Small intestine (tissue), 7 donors: ENCODE results near the gene EEF1A2. TPM values are rescaled to one million over a fixed set of nuclear protein-coding genes. Genes with fewer than 3 reads are reported as not detected.

Experiments used
- DNase-seq, 2 donors: peaks; one replicate each; pipeline versions ENCODE4 v3.0.0 to v3.0.0-alpha.2; 2013
- FAIRE-seq: peaks from 2 replicates; lab custom pipeline; 2012; peaks lifted over from hg19 to GRCh38; lab: Jason Lieb, UNC
- H3K27ac ChIP-seq, 3 donors: one replicate each; pipeline ENCODE4 v1.5.1; 2013; ENCODE audit warnings: low read length in 2 of 3, mild to moderate bottlenecking in 2 of 3, control low read depth in 1 of 3, inconsistent platforms in 1 of 3, low read depth in 1 of 3, moderate library complexity in 1 of 3
- H3K27me3 ChIP-seq, 3 donors: one replicate each; pipeline ENCODE4 v1.6.1; 2013; ENCODE audit warnings: low read length in 3 of 3, inconsistent platforms in 1 of 3; ENCODE audit not compliant: control insufficient read depth in 3 of 3, insufficient read depth in 3 of 3
- H3K36me3 ChIP-seq, 3 donors: one replicate each; pipeline ENCODE4 v1.6.1; 2013; ENCODE audit warnings: low read length in 3 of 3, inconsistent platforms in 1 of 3, low read depth in 1 of 3, mild to moderate bottlenecking in 1 of 3, moderate library complexity in 1 of 3; ENCODE audit not compliant: control insufficient read depth in 3 of 3, insufficient read depth in 2 of 3
- H3K4me1 ChIP-seq, 3 donors: one replicate each; pipeline ENCODE4 v1.6.1; 2013; ENCODE audit warnings: low read length in 2 of 3, inconsistent platforms in 1 of 3, low read depth in 1 of 3, mild to moderate bottlenecking in 1 of 3, moderate library complexity in 1 of 3; ENCODE audit not compliant: control insufficient read depth in 3 of 3, insufficient read depth in 2 of 3
- H3K4me3 ChIP-seq, 3 donors: one replicate each; pipeline ENCODE4 v1.5.1; 2013; ENCODE audit warnings: low read length in 3 of 3, control low read depth in 1 of 3, inconsistent platforms in 1 of 3, low read depth in 1 of 3, mild to moderate bottlenecking in 1 of 3, moderate library complexity in 1 of 3
- H3K9me3 ChIP-seq, 2 donors: one replicate each; pipeline ENCODE4 v1.6.1; 2013; ENCODE audit warnings: low read depth in 1 of 2, low read length in 1 of 2; ENCODE audit not compliant: control insufficient read depth in 2 of 2, insufficient read depth in 1 of 2
- WGBS, 3 donors: extraction: QIAGEN DNeasy Blood & Tissue Kit; methylation state at CpG; one replicate each; pipeline ENCODE4 v1.1.7; 2013; 5-methylcytosine and 5-hydroxymethylcytosine counted together
- polyA plus RNA-seq, 4 donors: library from polyadenylated mRNA; stranded (reverse) in 3 of 4; unstranded in 1 of 4; fragments of 200-250 nt in 3 of 4; fragments of 120-200 nt in 1 of 4; gene quantifications; one replicate each; pipeline versions ENCODE4 v1.2.1 to v1.2.3, GENCODE V29; 2013
- donor health status: healthy with polysubstance abuse.
- donor health status: control.
- donor health status: control.
- donor health status: Bipolar disorder and iron deficiency.
- donor health status: healthy.

EEF1A2 gene
- polyA plus RNA-seq, 4 donors = 3.1 to 18.6 (median 9.7) TPM

GRCh38 chr20:63529861-63530787 lies 31.2 kb upstream of the EEF1A2 start:
- Histone ChIP-seq H3K9me3 (no peaks in the 10 kb centered on the region), H3K4me3 (peak overlapping the region in 1 of 3 donors; percentile 36), H3K36me3 (no peaks in the 10 kb centered on the region), H3K4me1 (peaks cover 0 to 21% (median 0%) of the 10 kb centered on the region in 3 donors), H3K27ac (peak overlapping the region in 1 of 3 donors; percentile 18), H3K27me3 (peaks cover 0 to 9% (median 0%) of the 10 kb centered on the region in 3 donors)
- peak in 1 of 2 donors; percentile 23 for DNase-seq
- FAIRE-seq = no peak
- 42 to 69% (median 58%) methylated on average over 31 to 39 of the region's 39 CpGs for WGBS, 3 donors

- no peak for FAIRE-seq
Measured at GRCh38 chr20:63529180-63529860, 30.4 kb upstream of the EEF1A2 start.

GRCh38 chr20:63527184-63527583 lies 28.3 kb upstream of the EEF1A2 start:
- no peak overlapping the region for H3K27ac ChIP-seq
- WGBS, 3 donors = 66 to 85% (median 76%) methylated on average over 9 of the region's 9 CpGs
- H3K36me3 ChIP-seq = peaks cover 0 to 16% (median 0%) of the 10 kb centered on the region in 3 donors
- peaks cover 0 to 15% (median 1%) of the 10 kb centered on the region in 3 donors for H3K4me1 ChIP-seq
- peaks cover 0 to 3% (median 0%) of the 10 kb centered on the region in 3 donors for H3K27me3 ChIP-seq
- H3K4me3 ChIP-seq = no peak overlapping the region
- FAIRE-seq (no peak), DNase-seq (no peak)
- H3K9me3 ChIP-seq = peaks cover 0 to 14% of the 10 kb centered on the region in 2 donors

More at GRCh38 chr20:63529180-63529860, 30.4 kb upstream of the EEF1A2 start:
- 52 to 73% (median 63%) methylated on average over 25 to 27 of the region's 27 CpGs for WGBS, 3 donors
- Histone ChIP-seq H3K4me1 (peaks cover 0 to 14% (median 0%) of the 10 kb centered on the region in 3 donors), H3K9me3 (no peaks in the 10 kb centered on the region), H3K27me3 (peaks cover 0 to 8% (median 0%) of the 10 kb centered on the region in 3 donors), H3K4me3 (no peak overlapping the region), H3K27ac (no peak overlapping the region), H3K36me3 (no peaks in the 10 kb centered on the region)
- DNase-seq = peak in 1 of 2 donors; percentile 18

GRCh38 chr20:63525971-63526370 lies 27.1 kb upstream of the EEF1A2 start:
- Histone ChIP-seq H3K4me3 (no peak overlapping the region), H3K27me3 (peaks cover 0 to 3% (median 0%) of the 10 kb centered on the region in 3 donors), H3K4me1 (peaks cover 0 to 18% (median 4%) of the 10 kb centered on the region in 3 donors), H3K27ac (no peak overlapping the region), H3K36me3 (peaks cover 0 to 23% (median 0%) of the 10 kb centered on the region in 3 donors), H3K9me3 (peaks cover 0 to 15% of the 10 kb centered on the region in 2 donors)
- peak in 1 of 2 donors; percentile 33 for DNase-seq
- WGBS, 3 donors = 3 to 14% (median 5%) methylated on average over 2 of the region's 2 CpGs
- no peak for FAIRE-seq

GRCh38 chr20:63525185-63525584 lies 26.3 kb upstream of the EEF1A2 start:
- H3K27ac ChIP-seq = no peak overlapping the region

GRCh38 chr20:63522981-63523611 lies 24.2 kb upstream of the EEF1A2 start:
- FAIRE-seq (no peak), DNase-seq (no peak)
- Histone ChIP-seq H3K4me3 (no peak overlapping the region), H3K9me3 (peaks cover 0 to 15% of the 10 kb centered on the region in 2 donors), H3K27me3 (peaks cover 0 to 17% (median 0%) of the 10 kb centered on the region in 3 donors), H3K27ac (no peak overlapping the region), H3K36me3 (peaks cover 0 to 23% (median 0%) of the 10 kb centered on the region in 3 donors), H3K4me1 (peaks cover 0 to 14% (median 4%) of the 10 kb centered on the region in 3 donors)
- WGBS, 3 donors = 93 to 99% (median 98%) methylated on average over 11 of the region's 11 CpGs

More at GRCh38 chr20:63525185-63525584, 26.3 kb upstream of the EEF1A2 start:
- Histone ChIP-seq H3K27me3 (peaks cover 0 to 3% (median 0%) of the 10 kb centered on the region in 3 donors), H3K4me1 (peaks cover 0 to 10% (median 4%) of the 10 kb centered on the region in 3 donors), H3K4me3 (no peak overlapping the region), H3K9me3 (peaks cover 0 to 15% of the 10 kb centered on the region in 2 donors), H3K36me3 (peaks cover 0 to 23% (median 0%) of the 10 kb centered on the region in 3 donors)
- DNase-seq (no peak), FAIRE-seq (no peak)
- WGBS, 3 donors = 50 to 64% (median 58%) methylated on average over 3 of the region's 3 CpGs

- Histone ChIP-seq H3K4me1 (peaks cover 0 to 14% (median 4%) of the 10 kb centered on the region in 3 donors), H3K9me3 (peaks cover 0 to 15% of the 10 kb centered on the region in 2 donors), H3K27me3 (peaks cover 0 to 20% (median 0%) of the 10 kb centered on the region in 3 donors), H3K4me3 (peak overlapping the region in 2 of 3 donors; percentile 27 to 86), H3K27ac (no peak overlapping the region), H3K36me3 (peaks cover 0 to 25% (median 0%) of the 10 kb centered on the region in 3 donors)
- FAIRE-seq (no peak), DNase-seq (no peak)
- WGBS, 3 donors = 66 to 88% (median 71%) methylated on average over 13 of the region's 13 CpGs
Measured at GRCh38 chr20:63522091-63522868, 23.4 kb upstream of the EEF1A2 start.
